Measurements from ENCODE around the gene CUX1.

Gene CUX1, protein sequence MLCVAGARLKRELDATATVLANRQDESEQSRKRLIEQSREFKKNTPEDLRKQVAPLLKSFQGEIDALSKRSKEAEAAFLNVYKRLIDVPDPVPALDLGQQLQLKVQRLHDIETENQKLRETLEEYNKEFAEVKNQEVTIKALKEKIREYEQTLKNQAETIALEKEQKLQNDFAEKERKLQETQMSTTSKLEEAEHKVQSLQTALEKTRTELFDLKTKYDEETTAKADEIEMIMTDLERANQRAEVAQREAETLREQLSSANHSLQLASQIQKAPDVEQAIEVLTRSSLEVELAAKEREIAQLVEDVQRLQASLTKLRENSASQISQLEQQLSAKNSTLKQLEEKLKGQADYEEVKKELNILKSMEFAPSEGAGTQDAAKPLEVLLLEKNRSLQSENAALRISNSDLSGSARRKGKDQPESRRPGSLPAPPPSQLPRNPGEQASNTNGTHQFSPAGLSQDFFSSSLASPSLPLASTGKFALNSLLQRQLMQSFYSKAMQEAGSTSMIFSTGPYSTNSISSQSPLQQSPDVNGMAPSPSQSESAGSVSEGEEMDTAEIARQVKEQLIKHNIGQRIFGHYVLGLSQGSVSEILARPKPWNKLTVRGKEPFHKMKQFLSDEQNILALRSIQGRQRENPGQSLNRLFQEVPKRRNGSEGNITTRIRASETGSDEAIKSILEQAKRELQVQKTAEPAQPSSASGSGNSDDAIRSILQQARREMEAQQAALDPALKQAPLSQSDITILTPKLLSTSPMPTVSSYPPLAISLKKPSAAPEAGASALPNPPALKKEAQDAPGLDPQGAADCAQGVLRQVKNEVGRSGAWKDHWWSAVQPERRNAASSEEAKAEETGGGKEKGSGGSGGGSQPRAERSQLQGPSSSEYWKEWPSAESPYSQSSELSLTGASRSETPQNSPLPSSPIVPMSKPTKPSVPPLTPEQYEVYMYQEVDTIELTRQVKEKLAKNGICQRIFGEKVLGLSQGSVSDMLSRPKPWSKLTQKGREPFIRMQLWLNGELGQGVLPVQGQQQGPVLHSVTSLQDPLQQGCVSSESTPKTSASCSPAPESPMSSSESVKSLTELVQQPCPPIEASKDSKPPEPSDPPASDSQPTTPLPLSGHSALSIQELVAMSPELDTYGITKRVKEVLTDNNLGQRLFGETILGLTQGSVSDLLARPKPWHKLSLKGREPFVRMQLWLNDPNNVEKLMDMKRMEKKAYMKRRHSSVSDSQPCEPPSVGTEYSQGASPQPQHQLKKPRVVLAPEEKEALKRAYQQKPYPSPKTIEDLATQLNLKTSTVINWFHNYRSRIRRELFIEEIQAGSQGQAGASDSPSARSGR (N-terminal part only)

DNA sequence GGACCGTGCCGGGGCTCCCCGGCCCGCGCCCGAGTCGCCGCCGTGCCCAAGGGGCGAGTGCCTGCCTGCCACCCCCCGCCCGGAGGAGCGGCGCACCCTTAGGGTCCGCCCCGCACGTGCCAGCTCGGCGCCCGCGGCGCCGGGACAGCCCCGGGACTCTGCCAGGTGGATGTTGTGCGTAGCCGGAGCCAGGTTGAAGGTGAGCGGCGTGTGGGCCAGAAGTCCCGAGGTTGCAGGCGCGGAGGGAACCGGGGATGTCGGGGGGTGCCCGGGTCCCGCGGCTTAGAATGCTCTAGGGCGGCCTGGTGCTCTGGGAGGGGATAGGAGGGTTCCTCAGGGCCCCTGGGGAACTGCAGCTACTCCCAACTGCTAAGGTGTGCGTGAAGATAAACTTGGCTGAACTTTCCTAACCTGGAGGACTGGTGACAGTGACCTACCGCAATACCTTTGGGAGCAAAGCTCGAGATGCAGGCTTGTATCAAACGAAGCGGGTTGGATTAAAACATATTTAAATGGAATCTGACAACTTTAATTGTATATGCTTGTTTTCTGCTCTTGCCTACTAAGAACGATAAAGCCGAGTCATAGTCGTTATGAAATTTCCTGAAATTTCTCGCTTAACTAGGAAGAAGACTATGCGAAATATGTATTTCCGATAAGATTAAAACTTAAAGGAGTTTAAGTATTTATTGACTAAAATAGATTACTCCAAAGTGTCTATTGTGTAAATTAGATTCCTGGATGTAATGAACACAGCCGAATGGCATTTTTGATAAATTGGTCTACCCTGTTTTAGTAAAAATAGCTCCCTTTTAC lies at the start of gene CUX1:
Gene CUX1, plus strand, starts transcription at position 156 of the 816 bp plus-strand sequence. Its CDS starts 14 bp downstream, at position 170.
- DNase-seq (ENCODE audit: low read depth in 2 of 2): no peak

GRCh38 chr7:101768280-101768679 lies 49.1 kb upstream of the CUX1 start:
- DNase-seq (ENCODE audit: low read depth in 2 of 2): no peak

GRCh38 chr7:101770466-101770865 lies 47.0 kb upstream of the CUX1 start:
- no peak for DNase-seq (ENCODE audit: low read depth in 2 of 2)

GRCh38 chr7:101772508-101773211 lies 44.8 kb upstream of the CUX1 start:
- DNase-seq (ENCODE audit: low read depth in 2 of 2): no peak

DNA sequence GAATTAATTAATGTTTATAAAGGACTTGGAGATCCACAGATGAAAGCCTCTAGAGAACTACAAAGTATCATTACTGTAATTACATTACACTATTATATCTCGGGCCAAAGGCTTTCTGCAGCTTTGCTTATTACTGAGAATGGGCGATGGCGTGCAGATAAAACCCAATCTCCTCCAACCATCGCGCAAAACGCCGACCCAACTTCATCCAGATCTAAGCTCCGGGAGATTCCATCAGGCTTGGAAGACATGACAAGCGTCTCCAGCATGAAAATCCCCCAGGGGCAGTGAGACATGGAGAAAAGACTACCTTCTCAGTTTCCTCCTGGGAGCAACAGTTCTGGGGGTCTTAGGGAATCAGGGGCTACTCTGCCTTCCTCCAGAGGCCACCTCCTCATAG lies 42.2 kb upstream of the CUX1 start:
- DNase-seq (ENCODE audit: low read depth in 2 of 2): no peak

DNA sequence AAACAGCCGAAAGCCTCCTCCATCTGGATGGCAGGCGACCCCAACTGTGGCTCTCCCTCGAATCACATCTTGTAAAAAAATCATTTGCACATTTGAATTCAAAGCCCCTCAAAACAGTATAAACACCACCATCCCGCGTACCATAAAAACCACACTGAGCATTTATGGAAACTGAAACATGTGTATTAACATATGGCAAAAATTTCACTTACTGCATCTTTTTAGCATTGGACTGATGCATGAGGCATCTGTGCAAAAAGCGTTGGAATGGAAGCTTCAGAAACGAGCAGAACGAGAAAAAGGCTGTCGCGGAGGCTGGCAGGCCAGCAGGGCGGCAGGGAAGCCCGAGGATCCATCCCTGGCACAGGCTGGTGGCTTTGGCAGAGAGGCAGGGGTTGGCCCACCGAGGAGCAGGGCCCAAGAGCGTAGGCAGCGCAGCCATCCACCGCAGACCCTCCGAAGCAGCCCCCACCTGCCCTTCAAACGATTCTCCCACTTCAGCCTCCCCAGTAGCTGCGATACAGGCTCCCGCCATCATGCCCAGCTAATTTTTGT lies 39.3 kb upstream of the CUX1 start:
- no peak for DNase-seq (ENCODE audit: low read depth in 2 of 2)

GRCh38 chr7:101779267-101779666 lies 38.2 kb upstream of the CUX1 start:
- DNase-seq (ENCODE audit: low read depth in 2 of 2): no peak

GRCh38 chr7:101780281-101780680 lies 37.1 kb upstream of the CUX1 start:
- DNase-seq (ENCODE audit: low read depth in 2 of 2): no peak

GRCh38 chr7:101781439-101781838 lies 36.0 kb upstream of the CUX1 start:
- no peak for DNase-seq (ENCODE audit: low read depth in 2 of 2)

- DNase-seq (ENCODE audit: low read depth in 2 of 2): no peak
Measured at GRCh38 chr7:101782476-101782875, 35.0 kb upstream of the CUX1 start.

GRCh38 chr7:101782896-101783295 lies 34.5 kb upstream of the CUX1 start:
- no peak for DNase-seq (ENCODE audit: low read depth in 2 of 2)

- no peak for DNase-seq (ENCODE audit: low read depth in 2 of 2)
Measured at GRCh38 chr7:101783381-101784181, 33.8 kb upstream of the CUX1 start.

DNA sequence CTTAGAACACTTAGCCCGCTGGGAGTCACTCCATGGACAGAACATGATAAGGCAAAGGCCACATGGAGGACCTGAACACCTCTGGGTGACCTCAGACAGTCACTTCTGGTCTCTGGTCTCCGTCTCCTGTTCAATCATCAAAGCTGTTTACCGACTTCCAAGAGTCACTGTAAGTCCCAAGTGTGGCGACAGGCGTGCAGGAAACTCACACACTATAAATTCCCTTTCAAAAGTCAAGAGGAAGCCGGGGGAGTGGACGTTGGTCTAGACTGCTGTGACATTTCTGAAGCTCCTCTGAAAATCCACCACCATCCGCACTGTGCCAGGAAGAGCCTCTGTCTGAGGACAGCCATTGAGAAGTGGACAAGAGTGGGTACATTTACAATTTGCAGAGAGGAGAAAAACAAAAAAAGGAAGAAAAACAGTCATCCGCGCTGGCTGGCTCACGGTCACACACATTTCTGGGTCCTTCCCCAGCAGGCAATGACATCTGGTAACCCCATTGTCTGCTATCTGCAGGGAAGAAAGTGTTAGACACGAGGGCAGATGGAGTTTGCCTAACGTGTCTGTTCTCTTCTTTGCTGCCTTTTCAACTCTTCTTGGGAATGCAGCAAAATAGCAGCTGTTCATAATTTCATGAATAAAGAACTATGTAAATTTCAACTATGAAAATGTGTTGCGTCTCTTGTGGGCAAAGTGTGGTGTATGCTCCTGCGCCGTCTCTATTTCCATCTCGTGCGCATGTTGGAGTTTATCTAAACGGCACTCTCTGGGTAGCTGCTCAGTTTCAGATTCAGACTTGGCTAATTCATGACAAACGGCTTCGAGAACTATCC lies 32.9 kb upstream of the CUX1 start:
- DNase-seq (ENCODE audit: low read depth in 2 of 2): no peak

- DNase-seq (ENCODE audit: low read depth in 2 of 2): no peak
Measured at GRCh38 chr7:101787864-101788263, 29.6 kb upstream of the CUX1 start.

DNA sequence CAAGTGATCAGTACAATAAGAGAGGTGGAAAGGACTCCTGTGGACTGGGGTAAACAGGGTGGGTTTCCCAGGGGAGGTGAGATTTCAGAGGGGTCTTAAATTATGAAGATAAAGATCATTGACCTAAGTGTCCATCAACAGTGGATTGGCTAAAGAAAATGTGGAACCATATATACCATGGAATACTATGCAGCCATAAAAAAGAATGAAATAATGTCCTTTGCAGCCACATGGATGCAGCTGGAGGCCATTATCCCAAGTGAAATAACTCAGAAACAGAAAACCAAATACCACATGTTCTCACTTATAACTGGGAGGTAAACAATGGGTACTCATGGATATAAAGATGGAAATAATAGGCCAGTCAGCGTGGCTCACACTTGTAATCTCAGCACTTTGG lies 28.9 kb upstream of the CUX1 start:
- no peak for DNase-seq (ENCODE audit: low read depth in 2 of 2)

- DNase-seq (ENCODE audit: low read depth in 2 of 2): no peak
Measured at GRCh38 chr7:101790566-101791293, 26.7 kb upstream of the CUX1 start.

DNA sequence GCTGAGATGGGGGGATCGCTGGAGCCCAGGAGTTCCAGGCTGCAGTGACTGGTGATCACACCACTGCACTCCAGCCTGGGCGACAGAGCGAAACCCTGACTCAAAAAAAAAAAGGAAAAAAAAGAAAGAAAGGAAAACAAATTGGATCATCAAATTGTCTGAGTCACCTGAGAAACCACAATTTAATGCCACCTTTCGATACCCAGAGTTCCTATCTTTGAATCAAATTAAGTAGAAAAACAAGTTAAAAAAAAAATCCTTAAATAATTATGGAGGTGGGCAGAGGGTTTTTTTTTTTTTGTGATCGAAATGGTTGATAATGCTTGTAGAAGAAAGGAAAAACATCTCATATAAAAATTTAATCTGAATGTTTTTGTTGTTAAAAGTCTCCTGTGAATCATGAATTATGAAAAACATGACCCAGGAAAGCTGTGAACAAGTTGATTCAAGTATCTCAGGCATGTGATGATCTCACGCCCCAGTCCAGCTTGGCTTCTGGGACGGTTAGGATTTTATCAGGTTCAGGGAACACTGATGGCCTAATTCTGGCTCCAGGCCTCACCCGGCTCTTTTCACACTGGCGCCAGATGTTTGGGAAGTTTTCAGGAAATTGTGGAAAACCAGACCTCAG lies 25.3 kb upstream of the CUX1 start:
- DNase-seq (ENCODE audit: low read depth in 2 of 2): no peak

Measured in stimulated activated CD8-positive, alpha-beta memory T cell treated with anti-CD3 and anti-CD28 coated beads, Interleukin-2, amount 100 ng/mL, for 1 hour (primary cell).